Omental fat pad (tissue), 4 donors: ENCODE measurements around the gene KRT72. TPM values are rescaled to one million over a fixed set of nuclear protein-coding genes. Genes with fewer than 3 reads are reported as not detected.

Experiments used
- ATAC-seq: fragments of 150-250 bp; one replicate; pipeline ENCODE4 v1.9.1; 2016; ENCODE audit warnings: mild to moderate bottlenecking, moderate library complexity; ENCODE audit not compliant: low FRiP score
- DNase-seq: peaks from one replicate; pipeline ENCODE4 v3.0.0-alpha.2; 2019; ENCODE audit warnings: low spot score
- total RNA-seq, 4 donors: library from RNA; depleted of rRNA; stranded (reverse); fragments of >200 nt; gene quantifications; one replicate each; pipeline ENCODE4 v1.1.0, GENCODE V29; 2016
- TF ChIP-seq, protein P1 (sequence below), 3 donors: fragments of 450-650 bp; IDR thresholded peaks; one replicate each; pipeline ENCODE4 v1.5.1; 2016 to 2017; ENCODE audit warnings: antibody characterized with exemption in 3 of 3, mild to moderate bottlenecking in 3 of 3, moderate library complexity in 2 of 3

KRT72 gene
- total RNA-seq, 4 donors from 2014 or later: 0.31 TPM; not detected in 3

DNA sequence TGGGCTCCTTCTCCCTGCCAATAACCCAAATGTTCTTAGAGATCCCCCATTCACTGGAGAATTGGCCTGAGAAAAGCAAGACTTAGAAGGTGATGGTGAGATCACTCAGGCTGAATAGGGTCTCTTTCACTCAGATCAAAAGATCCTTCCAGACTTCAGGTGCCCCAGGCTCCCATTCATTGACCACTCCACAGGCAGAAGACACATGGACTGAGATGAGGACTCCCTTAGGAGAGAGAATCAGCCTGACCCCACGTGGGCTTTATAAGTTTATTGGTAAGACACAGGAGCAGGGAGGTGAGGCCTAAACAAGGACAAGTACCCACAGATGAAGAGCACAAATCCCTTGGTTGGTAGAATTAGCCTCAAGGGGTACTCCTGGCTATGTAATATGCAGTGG lies 6.1 kb upstream of the KRT72 start:
- TF ChIP-seq, protein P1, sequence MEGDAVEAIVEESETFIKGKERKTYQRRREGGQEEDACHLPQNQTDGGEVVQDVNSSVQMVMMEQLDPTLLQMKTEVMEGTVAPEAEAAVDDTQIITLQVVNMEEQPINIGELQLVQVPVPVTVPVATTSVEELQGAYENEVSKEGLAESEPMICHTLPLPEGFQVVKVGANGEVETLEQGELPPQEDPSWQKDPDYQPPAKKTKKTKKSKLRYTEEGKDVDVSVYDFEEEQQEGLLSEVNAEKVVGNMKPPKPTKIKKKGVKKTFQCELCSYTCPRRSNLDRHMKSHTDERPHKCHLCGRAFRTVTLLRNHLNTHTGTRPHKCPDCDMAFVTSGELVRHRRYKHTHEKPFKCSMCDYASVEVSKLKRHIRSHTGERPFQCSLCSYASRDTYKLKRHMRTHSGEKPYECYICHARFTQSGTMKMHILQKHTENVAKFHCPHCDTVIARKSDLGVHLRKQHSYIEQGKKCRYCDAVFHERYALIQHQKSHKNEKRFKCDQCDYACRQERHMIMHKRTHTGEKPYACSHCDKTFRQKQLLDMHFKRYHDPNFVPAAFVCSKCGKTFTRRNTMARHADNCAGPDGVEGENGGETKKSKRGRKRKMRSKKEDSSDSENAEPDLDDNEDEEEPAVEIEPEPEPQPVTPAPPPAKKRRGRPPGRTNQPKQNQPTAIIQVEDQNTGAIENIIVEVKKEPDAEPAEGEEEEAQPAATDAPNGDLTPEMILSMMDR (IDR thresholded peaks at IDR 0.05): no peak
- no peak for DNase-seq
- no peak for ATAC-seq

GRCh38 chr12:52606581-52607218 lies 5.4 kb upstream of the KRT72 start:
- ATAC-seq (no peak), DNase-seq (no peak)
- TF ChIP-seq, protein P1 (IDR thresholded peaks at IDR 0.05): no peak

DNA sequence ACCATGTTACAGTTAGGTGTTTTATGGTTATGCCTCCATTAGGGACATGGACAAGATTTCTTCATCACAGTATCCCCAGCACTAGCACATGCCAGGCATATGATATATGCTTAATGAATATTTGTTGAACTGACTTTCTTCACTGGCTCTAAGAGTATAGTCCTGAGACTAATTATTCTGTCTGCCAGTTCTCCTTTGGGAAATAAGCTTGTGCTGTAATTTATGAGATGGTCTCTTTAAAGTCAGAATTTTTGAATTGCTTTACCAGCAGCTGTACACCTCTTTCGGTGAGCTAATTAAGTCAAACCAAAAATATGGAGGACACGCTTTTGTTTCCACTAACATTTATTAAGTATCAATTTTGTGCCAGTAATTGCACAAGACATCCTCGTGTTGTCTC lies 4.8 kb upstream of the KRT72 start:
- DNase-seq (no peak), ATAC-seq (no peak)
- TF ChIP-seq, protein P1 (IDR thresholded peaks at IDR 0.05): no peak

DNA sequence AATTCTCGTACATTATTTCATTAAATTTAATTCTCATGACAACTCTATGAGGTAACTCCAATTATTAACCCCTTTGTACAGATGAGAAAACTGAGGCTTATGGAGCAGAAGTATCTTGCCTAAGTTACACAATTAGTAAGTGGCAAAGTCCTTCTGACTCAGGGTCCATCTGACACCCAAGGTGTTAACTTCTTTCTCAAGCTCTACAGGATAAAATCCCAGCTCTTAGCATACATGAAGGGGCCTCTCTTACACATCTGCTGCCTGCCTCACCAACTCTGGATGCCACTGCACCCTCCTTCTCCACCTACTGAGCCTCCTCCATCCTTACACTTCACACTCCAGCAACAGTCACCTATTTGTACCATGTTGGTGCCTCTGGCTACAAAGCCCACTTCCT lies 4.3 kb upstream of the KRT72 start:
- DNase-seq (no peak), ATAC-seq (no peak)
- TF ChIP-seq, protein P1 (IDR thresholded peaks at IDR 0.05): no peak

GRCh38 chr12:52604859-52605258 lies 3.6 kb upstream of the KRT72 start:
- ATAC-seq (no peak), DNase-seq (no peak)
- TF ChIP-seq, protein P1 (IDR thresholded peaks at IDR 0.05): no peak

DNA sequence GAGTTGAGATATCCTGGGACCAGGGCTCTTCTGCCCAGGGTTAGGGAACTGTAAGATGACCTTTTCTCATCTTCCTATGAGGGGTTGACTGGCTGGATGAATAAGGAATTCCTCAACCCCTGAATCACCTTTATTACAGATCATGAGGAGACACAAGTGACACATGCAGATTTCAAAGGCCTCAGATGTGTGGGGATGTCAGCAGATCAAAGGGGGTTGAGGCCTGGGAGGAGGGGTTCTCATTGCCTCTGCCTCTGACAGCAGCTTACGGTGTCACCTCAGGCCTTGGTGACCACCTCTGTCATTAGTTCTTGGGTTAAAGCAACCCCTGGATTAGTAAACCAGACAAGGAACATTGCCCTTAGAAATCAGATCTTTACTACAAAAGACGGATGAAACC lies 2.1 kb upstream of the KRT72 start:
- TF ChIP-seq, protein P1 (IDR thresholded peaks at IDR 0.05): no peak
- ATAC-seq: no peak
- no peak for DNase-seq

DNA sequence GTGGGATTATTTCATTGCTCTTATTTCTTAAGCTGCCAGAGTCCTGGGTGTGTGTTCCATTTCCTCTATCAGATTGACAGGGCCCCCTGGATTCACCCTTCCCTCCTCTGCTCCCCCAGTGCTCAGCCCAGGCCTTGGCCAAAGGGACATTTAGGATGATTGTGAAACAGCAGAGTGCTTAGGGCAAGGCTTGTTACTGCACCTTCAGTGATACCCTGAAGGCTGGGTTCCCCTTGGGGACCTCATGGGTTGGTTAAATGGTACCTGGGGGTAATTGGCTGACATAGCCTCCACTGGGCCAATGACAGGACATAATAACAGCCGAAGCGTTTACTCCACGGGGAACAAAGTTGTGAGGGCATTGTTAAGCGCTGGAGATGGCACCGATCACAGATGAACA lies 1.3 kb upstream of the KRT72 start:
- ATAC-seq: no peak
- DNase-seq: no peak
- TF ChIP-seq, protein P1 (IDR thresholded peaks at IDR 0.05): no peak
